SU-DHL-6 (cell line): ENCODE data around the gene PDE4C.

Experiments
- EZH2phosphoT487 ChIP-seq: fragments of 200-600 bp; sonication (generic), shearing (Covaris generic); conservative IDR thresholded peaks from 2 replicates; pipeline ENCODE4 v1.6.1; 2018; ENCODE audit warnings: mild to moderate bottlenecking, antibody characterized with exemption, low read length, moderate library complexity, mixed read lengths
- TF ChIP-seq, protein P1 (sequence below): fragments of 200-600 bp; sonication (generic); IDR thresholded peaks from one replicate; pipeline ENCODE4 v1.5.1; 2017; ENCODE audit warnings: antibody characterized with exemption, mild to moderate bottlenecking, low read length, moderate library complexity; ENCODE audit not compliant: insufficient read depth, poor library complexity, severe bottlenecking

DNA sequence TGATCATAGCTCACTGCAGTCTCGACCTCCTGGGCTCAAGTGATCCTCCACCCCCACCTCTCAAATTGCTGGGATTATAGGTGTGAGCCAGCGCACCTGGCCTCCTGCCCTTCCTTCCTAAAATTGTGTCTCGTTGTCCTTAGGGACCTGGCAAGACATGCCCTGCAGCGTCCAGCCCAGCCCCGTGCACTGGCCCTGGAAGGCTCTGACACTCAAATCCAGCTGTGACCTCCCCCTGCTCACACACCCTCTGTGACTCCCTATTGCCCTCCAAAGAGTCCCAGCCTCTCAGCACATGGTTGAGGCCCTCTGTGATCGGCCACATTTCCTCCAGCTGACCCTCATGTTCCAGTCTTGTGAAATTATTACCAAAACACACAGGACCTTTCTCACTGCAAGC lies 28.3 kb downstream of the PDE4C start:
- TF ChIP-seq, protein P1, sequence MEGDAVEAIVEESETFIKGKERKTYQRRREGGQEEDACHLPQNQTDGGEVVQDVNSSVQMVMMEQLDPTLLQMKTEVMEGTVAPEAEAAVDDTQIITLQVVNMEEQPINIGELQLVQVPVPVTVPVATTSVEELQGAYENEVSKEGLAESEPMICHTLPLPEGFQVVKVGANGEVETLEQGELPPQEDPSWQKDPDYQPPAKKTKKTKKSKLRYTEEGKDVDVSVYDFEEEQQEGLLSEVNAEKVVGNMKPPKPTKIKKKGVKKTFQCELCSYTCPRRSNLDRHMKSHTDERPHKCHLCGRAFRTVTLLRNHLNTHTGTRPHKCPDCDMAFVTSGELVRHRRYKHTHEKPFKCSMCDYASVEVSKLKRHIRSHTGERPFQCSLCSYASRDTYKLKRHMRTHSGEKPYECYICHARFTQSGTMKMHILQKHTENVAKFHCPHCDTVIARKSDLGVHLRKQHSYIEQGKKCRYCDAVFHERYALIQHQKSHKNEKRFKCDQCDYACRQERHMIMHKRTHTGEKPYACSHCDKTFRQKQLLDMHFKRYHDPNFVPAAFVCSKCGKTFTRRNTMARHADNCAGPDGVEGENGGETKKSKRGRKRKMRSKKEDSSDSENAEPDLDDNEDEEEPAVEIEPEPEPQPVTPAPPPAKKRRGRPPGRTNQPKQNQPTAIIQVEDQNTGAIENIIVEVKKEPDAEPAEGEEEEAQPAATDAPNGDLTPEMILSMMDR = no peak
- TF ChIP-seq EZH2phosphoT487 = no peak
